ENCODE data around the gene OR9I1.

Gene OR9I1, protein sequence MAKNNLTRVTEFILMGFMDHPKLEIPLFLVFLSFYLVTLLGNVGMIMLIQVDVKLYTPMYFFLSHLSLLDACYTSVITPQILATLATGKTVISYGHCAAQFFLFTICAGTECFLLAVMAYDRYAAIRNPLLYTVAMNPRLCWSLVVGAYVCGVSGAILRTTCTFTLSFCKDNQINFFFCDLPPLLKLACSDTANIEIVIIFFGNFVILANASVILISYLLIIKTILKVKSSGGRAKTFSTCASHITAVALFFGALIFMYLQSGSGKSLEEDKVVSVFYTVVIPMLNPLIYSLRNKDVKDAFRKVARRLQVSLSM

DNA sequence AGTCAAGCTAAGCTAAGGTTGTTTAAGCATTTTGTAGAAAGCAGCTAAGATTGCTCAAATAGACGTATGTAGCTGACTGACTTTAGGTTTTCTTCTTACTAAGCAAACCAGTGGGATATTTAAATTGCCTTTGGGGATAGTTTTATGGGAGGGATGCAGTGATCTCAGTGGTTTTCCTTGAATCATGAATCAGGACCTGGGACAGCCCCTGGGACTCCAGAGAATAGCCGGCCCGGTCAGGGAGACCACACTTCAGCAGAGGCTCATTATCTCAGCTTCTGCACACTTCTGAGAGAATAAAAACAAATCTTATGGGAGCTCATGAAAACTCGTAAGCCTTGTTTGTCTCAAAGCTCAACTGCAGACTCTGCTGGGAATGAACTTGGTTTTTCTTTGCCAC, at the start of gene OR9I1:
Gene OR9I1, minus strand, starts transcription at position 62 of the 400 bp plus-strand sequence. CDS start 6,086 bp downstream, outside the sequence.
- no peaks in the 10 kb centered on the region for H3K36me3 ChIP-seq (replicated peaks; ENCODE audit: low read depth, low read length)
- no peaks in the 10 kb centered on the region for H3K4me1 ChIP-seq (ENCODE audit: low read length)
- no peak within 1 kb of the TSS for H3K9ac ChIP-seq (ENCODE audit: low read length)
- no peaks in the 10 kb centered on the region for H3K79me2 ChIP-seq (ENCODE audit: low read length)
- no peak within 1 kb of the TSS for H3K4me2 ChIP-seq (ENCODE audit: low read length)
- H3K27me3 ChIP-seq (ENCODE audit: low read depth, low read length): no peaks in the 10 kb centered on the region; the same call in 1 of the 2 replicates
- TF ChIP-seq, protein P1, sequence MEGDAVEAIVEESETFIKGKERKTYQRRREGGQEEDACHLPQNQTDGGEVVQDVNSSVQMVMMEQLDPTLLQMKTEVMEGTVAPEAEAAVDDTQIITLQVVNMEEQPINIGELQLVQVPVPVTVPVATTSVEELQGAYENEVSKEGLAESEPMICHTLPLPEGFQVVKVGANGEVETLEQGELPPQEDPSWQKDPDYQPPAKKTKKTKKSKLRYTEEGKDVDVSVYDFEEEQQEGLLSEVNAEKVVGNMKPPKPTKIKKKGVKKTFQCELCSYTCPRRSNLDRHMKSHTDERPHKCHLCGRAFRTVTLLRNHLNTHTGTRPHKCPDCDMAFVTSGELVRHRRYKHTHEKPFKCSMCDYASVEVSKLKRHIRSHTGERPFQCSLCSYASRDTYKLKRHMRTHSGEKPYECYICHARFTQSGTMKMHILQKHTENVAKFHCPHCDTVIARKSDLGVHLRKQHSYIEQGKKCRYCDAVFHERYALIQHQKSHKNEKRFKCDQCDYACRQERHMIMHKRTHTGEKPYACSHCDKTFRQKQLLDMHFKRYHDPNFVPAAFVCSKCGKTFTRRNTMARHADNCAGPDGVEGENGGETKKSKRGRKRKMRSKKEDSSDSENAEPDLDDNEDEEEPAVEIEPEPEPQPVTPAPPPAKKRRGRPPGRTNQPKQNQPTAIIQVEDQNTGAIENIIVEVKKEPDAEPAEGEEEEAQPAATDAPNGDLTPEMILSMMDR (IDR thresholded peaks at IDR 0.05; ENCODE audit: low read depth, low read length): no peak
- TF ChIP-seq EZH2phosphoT487 (IDR thresholded peaks at IDR 0.05; ENCODE audit: low read depth): no peak
- no peaks in the 10 kb centered on the region for H3K9me3 ChIP-seq (ENCODE audit: insufficient read depth, low read length)
- no peaks in the 10 kb centered on the region for H4K20me1 ChIP-seq (ENCODE audit: insufficient read depth, low read length)
- H2AFZ ChIP-seq (ENCODE audit: low read depth, low read length): no peak within 1 kb of the TSS
- no peak within 1 kb of the TSS for H3K4me3 ChIP-seq (ENCODE audit: low read length)
- no peak within 1 kb of the TSS for H3K27ac ChIP-seq (ENCODE audit: low read length)

DNA sequence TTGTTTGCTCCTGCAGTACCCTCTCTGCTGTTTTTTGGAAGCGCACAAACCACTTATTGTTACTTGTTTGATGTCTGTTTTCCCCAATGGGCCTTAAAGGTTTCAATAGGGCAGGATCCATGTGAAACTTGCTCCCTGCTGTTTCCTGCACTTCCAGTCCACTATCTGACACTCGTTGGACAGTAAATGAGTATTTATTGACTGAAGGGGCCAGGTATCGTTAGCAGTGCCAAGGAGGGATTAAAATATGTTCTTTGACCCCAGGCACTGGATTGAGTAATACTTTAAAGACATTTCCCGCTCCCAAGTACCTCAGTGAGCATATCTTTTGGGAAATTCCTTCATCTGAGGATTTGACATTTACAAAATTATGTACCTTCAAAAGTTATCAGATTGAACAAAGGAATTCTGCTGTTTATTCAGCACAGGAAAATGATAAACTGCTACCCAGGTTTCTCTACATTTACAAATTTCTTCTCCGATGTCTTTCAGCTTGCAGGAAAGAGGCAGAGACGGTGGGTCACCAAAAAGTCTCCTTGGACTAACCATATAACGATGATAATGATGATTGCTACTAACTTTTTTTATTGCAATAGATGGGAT, 40.3 kb upstream of the OR9I1 start:
- Histone ChIP-seq H3K27ac (ENCODE audit: low read length) (no peak overlapping the region), H3K79me2 (ENCODE audit: low read length) (no peaks in the 10 kb centered on the region), H3K27me3 (ENCODE audit: low read depth, low read length) (0 out of 2 replicates have a peak, but pooled peaks cover 4% of the 10 kb centered on the region), H3K9me3 (ENCODE audit: insufficient read depth, low read length) (no peaks in the 10 kb centered on the region), H3K9ac (ENCODE audit: low read length) (no peak overlapping the region), H3K4me3 (ENCODE audit: low read length) (no peak overlapping the region), H4K20me1 (ENCODE audit: insufficient read depth, low read length) (no peaks in the 10 kb centered on the region), H2AFZ (ENCODE audit: low read depth, low read length) (no peak overlapping the region), H3K36me3 (replicated peaks; ENCODE audit: low read depth, low read length) (no peaks in the 10 kb centered on the region), H3K4me1 (ENCODE audit: low read length) (no peaks in the 10 kb centered on the region), H3K4me2 (ENCODE audit: low read length) (no peak overlapping the region)
- TF ChIP-seq, protein P1 (IDR thresholded peaks at IDR 0.05; ENCODE audit: low read depth, low read length): no peak
- TF ChIP-seq EZH2phosphoT487 (IDR thresholded peaks at IDR 0.05; ENCODE audit: low read depth): no peak

DNA sequence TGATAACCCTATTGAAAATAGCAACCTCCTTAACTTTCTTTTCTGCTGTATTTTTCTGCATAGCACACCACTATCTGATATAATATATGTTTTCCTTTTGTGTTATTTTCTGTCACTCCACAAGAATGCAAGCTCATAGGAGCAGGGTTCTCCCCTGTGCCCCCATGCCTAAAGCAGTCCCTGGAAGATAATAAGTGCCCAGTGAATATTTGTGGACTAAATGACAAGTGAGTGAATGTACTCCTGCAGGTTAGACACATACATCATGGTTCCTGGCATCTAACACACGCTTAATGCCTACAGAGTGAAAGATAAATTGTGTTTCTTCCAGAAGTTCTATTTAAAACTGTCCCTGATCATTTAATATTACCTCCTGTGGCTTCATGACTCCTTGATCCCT, 39.7 kb upstream of the OR9I1 start:
- Histone ChIP-seq H3K4me3 (ENCODE audit: low read length) (no peak overlapping the region), H3K27ac (ENCODE audit: low read length) (no peak overlapping the region), H3K9me3 (ENCODE audit: insufficient read depth, low read length) (no peaks in the 10 kb centered on the region), H3K79me2 (ENCODE audit: low read length) (no peaks in the 10 kb centered on the region), H4K20me1 (ENCODE audit: insufficient read depth, low read length) (no peaks in the 10 kb centered on the region), H2AFZ (ENCODE audit: low read depth, low read length) (no peak overlapping the region), H3K36me3 (replicated peaks; ENCODE audit: low read depth, low read length) (no peaks in the 10 kb centered on the region), H3K9ac (ENCODE audit: low read length) (no peak overlapping the region), H3K27me3 (ENCODE audit: low read depth, low read length) (0 out of 2 replicates have a peak, but pooled peaks cover 4% of the 10 kb centered on the region), H3K4me1 (ENCODE audit: low read length) (no peaks in the 10 kb centered on the region), H3K4me2 (ENCODE audit: low read length) (no peak overlapping the region)
- TF ChIP-seq, protein P1 (IDR thresholded peaks at IDR 0.05; ENCODE audit: low read depth, low read length): no peak
- no peak for TF ChIP-seq EZH2phosphoT487 (IDR thresholded peaks at IDR 0.05; ENCODE audit: low read depth)

DNA sequence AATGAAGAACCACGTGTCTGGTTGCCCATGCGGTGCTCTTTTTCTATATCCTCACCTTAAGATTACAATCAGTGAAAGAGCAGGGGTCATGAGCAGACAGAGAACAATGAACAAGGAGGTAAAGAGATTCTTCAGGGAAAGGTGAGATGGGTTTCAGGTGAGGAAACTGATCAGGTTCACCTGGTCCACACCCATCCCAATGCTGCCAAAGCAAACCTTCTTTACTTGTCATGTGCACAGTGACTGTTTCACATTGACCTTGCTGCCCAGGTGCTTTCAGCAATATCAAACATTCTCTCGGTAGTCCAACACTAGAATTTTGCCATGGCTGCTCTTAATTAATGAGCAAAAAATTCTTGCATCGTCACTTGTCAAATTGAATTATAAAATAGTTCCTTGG, 39.1 kb upstream of the OR9I1 start:
- no peak overlapping the region for H3K27ac ChIP-seq (ENCODE audit: low read length)
- no peak overlapping the region for H3K4me2 ChIP-seq (ENCODE audit: low read length)
- H3K4me1 ChIP-seq (ENCODE audit: low read length): no peaks in the 10 kb centered on the region; the same call in 1 of the 2 replicates
- H3K4me3 ChIP-seq (ENCODE audit: low read length): no peak overlapping the region
- no peak overlapping the region for H2AFZ ChIP-seq (ENCODE audit: low read depth, low read length)
- no peaks in the 10 kb centered on the region for H3K79me2 ChIP-seq (ENCODE audit: low read length)
- 0 out of 2 replicates have a peak, but pooled peaks cover 4% of the 10 kb centered on the region for H3K27me3 ChIP-seq (ENCODE audit: low read depth, low read length)
- no peaks in the 10 kb centered on the region for H4K20me1 ChIP-seq (ENCODE audit: insufficient read depth, low read length)
- H3K9me3 ChIP-seq (ENCODE audit: insufficient read depth, low read length): no peaks in the 10 kb centered on the region
- no peaks in the 10 kb centered on the region for H3K36me3 ChIP-seq (replicated peaks; ENCODE audit: low read depth, low read length)
- H3K9ac ChIP-seq (ENCODE audit: low read length): no peak overlapping the region
- TF ChIP-seq EZH2phosphoT487 (IDR thresholded peaks at IDR 0.05; ENCODE audit: low read depth): no peak
- TF ChIP-seq, protein P1 (IDR thresholded peaks at IDR 0.05; ENCODE audit: low read depth, low read length): no peak
